K562 (cell line): ENCODE results near the gene MAN1B1. TPM values are rescaled to one million over a fixed set of nuclear protein-coding genes. Genes with fewer than 3 reads are reported as not detected.

Experiments used
- MAFK ChIP-seq: IDR thresholded peaks from 2 replicates; pipeline ENCODE4 v1.6.1; 2011; ENCODE audit warnings: low read length, improper control_type of control experiment
- MGA ChIP-seq: fragments of 450-650 bp; IDR thresholded peaks from 2 replicates; pipeline ENCODE4 v1.6.1; 2016; ENCODE audit warnings: mild to moderate bottlenecking, moderate library complexity
- PREB ChIP-seq: sonication (generic); formaldehyde crosslinking; IDR thresholded peaks from 2 replicates; pipeline ENCODE4 v1.8.1; 2023; ENCODE audit warnings: mild to moderate bottlenecking, missing genetic modification reagents
- RBM25 ChIP-seq: fragments of 200-400 bp; formaldehyde crosslinking; IDR thresholded peaks from 2 replicates; pipeline ENCODE4 v1.6.1; 2018; ENCODE audit warnings: low read length, low read depth, moderate library complexity; ENCODE audit not compliant: severe bottlenecking
- UBTF ChIP-seq, 2 experiments: IDR thresholded peaks; 2 replicates each; pipeline ENCODE4 v1.6.1; 2012; ENCODE audit warnings: improper control_type of control experiment in 2 of 2, low read depth in 2 of 2, low read length in 2 of 2, borderline replicate concordance in 1 of 2
- ZMIZ1 ChIP-seq, 2 experiments: fragments of 150-350 bp in 1 of 2; IDR thresholded peaks; 2 replicates each; pipeline ENCODE4 v1.6.1; 2012 to 2016; ENCODE audit warnings: low read depth in 2 of 2, low read length in 2 of 2, mild to moderate bottlenecking in 1 of 2, moderate library complexity in 1 of 2
- polyA plus RNA-seq, 8 experiments: library from polyadenylated mRNA; depleted of rRNA in 4 of 8; stranded (reverse) in 5 of 8; unstranded in 3 of 8; fragments of >200 nt; fragmentation: Nextera tagmentation in 2 of 8; fragmentation: Illumina TruSeq in 1 of 8; extraction: Ambion mirVana in 2 of 8; extraction: Trizol in 1 of 8; gene quantifications; 2 replicates each; pipeline versions ENCODE4 v1.2.1 to v1.2.3, GENCODE V29; 2011 to 2014; ENCODE audit warnings: inconsistent platforms in 1 of 8, missing spikeins in 1 of 8
- total RNA-seq, 7 experiments: library from RNA; depleted of rRNA in 6 of 7; stranded (reverse); fragments of >200 nt in 6 of 7; fragmentation: Illumina TruSeq in 2 of 7; extraction: Trizol in 2 of 7; gene quantifications; 2 replicates each; pipeline versions ENCODE4 v1.2.1 to v1.2.3, GENCODE V29; 2011 to 2021; ENCODE audit warnings: low replicate concordance in 1 of 7

Gene MAN1B1
- total and polyA plus RNA-seq, 9 of the 15 experiments (the other 6 are each of a cell fraction or from before 2014, with no cell fraction given), result 0.55 to 36.6 (median 27.3) TPM

GRCh38 chr9:137114613-137115393 is 28.0 kb downstream of the MAN1B1 start, which contains the start of gene DPP7 (continued):
- TF ChIP-seq UBTF (IDR thresholded peaks at IDR 0.05; ENCODE audit: borderline replicate concordance in 1 of 2, low read depth in 2 of 2, low read length in 2 of 2) (peak; percentile 54 to 58; a peak in 2 of 4 replicates), ZMIZ1 (IDR thresholded peaks at IDR 0.05; ENCODE audit: low read depth in 2 of 2, low read length in 2 of 2) (no peak), PREB (no peak), MGA (peak; percentile 55), RBM25 (no peak), MAFK (no peak)
